A549 (cell line): Measurements from ENCODE around the gene KIF21B. TPM values are rescaled to one million over a fixed set of nuclear protein-coding genes. Genes with fewer than 3 reads are reported as not detected.
A peak's percentile ranks its signal among the peaks of the same experiment; 100 is the strongest.

Experiments
- ATAC-seq, 2 experiments: fragments of 200-7000 bp in 1 of 2; fragments of >200 bp in 1 of 2; cut with Nextera tagmentation in 1 of 2; cut with Tn5 transposase in 1 of 2; 3 replicates each; pipeline versions ENCODE4 v1.8.0 to v1.9.1; 2018 to 2020; ENCODE audit warnings: mild to moderate bottlenecking in 1 of 2, moderate library complexity in 1 of 2
- CTCF ChIA-PET: fragments of 300-600 bp; sonication (Branson Sonifier 250); formaldehyde crosslinking; extraction: SDS; loops from one replicate; lab custom pipeline; 2021; ENCODE audit warnings: antibody characterized with exemption, inconsistent platforms; lab: Yijun Ruan, JAX
- POLR2A ChIA-PET: fragments of 350-600 bp; formaldehyde crosslinking; extraction: SDS; loops from one replicate; lab custom pipeline; 2021; ENCODE audit warnings: antibody characterized with exemption, inconsistent platforms; lab: Yijun Ruan, JAX
- DNase-seq, 2 experiments: peaks; one replicate each; pipeline versions ENCODE4 v3.0.0 to v3.0.0-alpha.2; 2011 to 2016; ENCODE audit warnings: low read depth in 1 of 2, low spot score in 1 of 2
- FAIRE-seq: peaks from 2 replicates; lab custom pipeline; 2011; peaks lifted over from hg19 to GRCh38; lab: Jason Lieb, UNC
- H3K27ac ChIP-seq, 2 experiments: fragments of >200 bp; sonication (Bioruptor Twin); formaldehyde crosslinking; 3 replicates each; pipeline ENCODE4 v1.5.1; 2016 to 2017
- H3K4me1 ChIP-seq: fragments of >200 bp; sonication (Bioruptor Twin); formaldehyde crosslinking; 3 replicates; pipeline ENCODE4 v1.6.1; 2016
- H3K4me2 ChIP-seq: fragments of >200 bp; sonication (Bioruptor Twin); formaldehyde crosslinking; 3 replicates; pipeline ENCODE4 v1.6.1; 2016
- H3K4me3 ChIP-seq: fragments of >200 bp; sonication (Bioruptor Twin); formaldehyde crosslinking; 3 replicates; pipeline ENCODE4 v1.5.1; 2016
- H3K9me3 ChIP-seq: fragments of >200 bp; sonication (Bioruptor Twin); formaldehyde crosslinking; 3 replicates; pipeline ENCODE4 v1.6.1; 2016
- CBX2 ChIP-seq: fragments of 200-600 bp; sonication (generic); IDR thresholded peaks from 2 replicates; pipeline ENCODE4 v1.6.1; 2016; ENCODE audit warnings: low read depth, mild to moderate bottlenecking, borderline replicate concordance
- CBX8 ChIP-seq: fragments of 200-600 bp; sonication (generic); IDR thresholded peaks from 2 replicates; pipeline ENCODE4 v1.6.1; 2016
- CHD2 ChIP-seq: fragments of 150-350 bp; IDR thresholded peaks from 2 replicates; pipeline ENCODE4 v1.6.1; 2014; ENCODE audit warnings: low read length; ENCODE audit not compliant: partially characterized antibody
- EP300 ChIP-seq, 2 experiments: fragments of >200 bp; sonication (Bioruptor Twin); formaldehyde crosslinking; IDR thresholded peaks; 2 replicates in 1 of 2; 3 replicates in 1 of 2; pipeline ENCODE4 v1.6.1; 2016 to 2017
- FOSB ChIP-seq: fragments of 250-450 bp; sonication (Bioruptor Pico); IDR thresholded peaks from 2 replicates; pipeline ENCODE4 v1.5.0; 2020; ENCODE audit warnings: mild to moderate bottlenecking, moderate library complexity
- HEYL ChIP-seq: fragments of 250-450 bp; sonication (Bioruptor Pico); IDR thresholded peaks from 2 replicates; pipeline ENCODE4 v1.8.0; 2021; ENCODE audit warnings: mild to moderate bottlenecking, moderate library complexity
- HOXB13 ChIP-seq: fragments of 250-450 bp; sonication (Bioruptor Pico); IDR thresholded peaks from 2 replicates; pipeline ENCODE4 v1.5.0; 2020; ENCODE audit warnings: low read depth, mild to moderate bottlenecking, moderate library complexity
- JUNB ChIP-seq: fragments of >200 bp; sonication (Bioruptor Twin); formaldehyde crosslinking; IDR thresholded peaks from 2 replicates; pipeline ENCODE4 v1.6.1; 2016
- KDM1A ChIP-seq: fragments of 200-600 bp; sonication (generic); IDR thresholded peaks from 2 replicates; pipeline ENCODE4 v1.6.1; 2016; ENCODE audit warnings: low read depth, mild to moderate bottlenecking
- KDM5A ChIP-seq: fragments of 200-600 bp; sonication (generic); IDR thresholded peaks from 2 replicates; pipeline ENCODE4 v1.6.1; 2016; ENCODE audit warnings: antibody characterized with exemption, mild to moderate bottlenecking
- MAZ ChIP-seq: fragments of 150-350 bp; IDR thresholded peaks from 2 replicates; pipeline ENCODE4 v1.6.1; 2014; ENCODE audit warnings: antibody characterized with exemption, low read depth, low read length, borderline replicate concordance
- POLR2A ChIP-seq: IDR thresholded peaks from 2 replicates; pipeline ENCODE4 v1.6.1; 2012; ENCODE audit warnings: mild to moderate bottlenecking, low read length
- RFX5 ChIP-seq: fragments of 450-650 bp; IDR thresholded peaks from 2 replicates; pipeline ENCODE4 v1.7.1; 2014; ENCODE audit warnings: antibody characterized with exemption, mild to moderate bottlenecking, moderate library complexity
- TFCP2L1 ChIP-seq: fragments of 250-450 bp; sonication (Bioruptor Pico); IDR thresholded peaks from 2 replicates; pipeline ENCODE4 v1.5.0; 2021; ENCODE audit warnings: mild to moderate bottlenecking
- ZC3H11A ChIP-seq: fragments of 450-650 bp; IDR thresholded peaks from 2 replicates; pipeline ENCODE4 v1.6.1; 2014; ENCODE audit warnings: antibody characterized with exemption, mild to moderate bottlenecking
- ZSCAN20 ChIP-seq: fragments of 250-450 bp; sonication (Bioruptor Pico); IDR thresholded peaks from 2 replicates; pipeline ENCODE4 v1.8.0; 2022; ENCODE audit warnings: mild to moderate bottlenecking, moderate library complexity
- WGBS: methylation state at CpG from one replicate; pipeline ENCODE4 v1.1.6; 2017; ENCODE audit errors: missing lambda C conversion rate; 5-methylcytosine and 5-hydroxymethylcytosine counted together
- polyA plus RNA-seq, 4 experiments: library from polyadenylated mRNA; depleted of rRNA in 3 of 4; stranded (reverse); fragments of >200 nt; fragmentation: RNase III in 1 of 4; extraction: RNeasy Plus Mini Kit Qiagen cat#74134 plus additional on column Dnase treatment in 1 of 4; gene quantifications; 2 replicates in 3 of 4; 3 replicates in 1 of 4; pipeline ENCODE4 v1.2.3, GENCODE V29; 2011 to 2017
- TF ChIP-seq, protein P1 (sequence below): fragments of 250-450 bp; sonication (Bioruptor Pico); IDR thresholded peaks from 2 replicates; pipeline ENCODE4 v1.5.0; 2020; ENCODE audit warnings: low read depth, mild to moderate bottlenecking, moderate library complexity
- TF ChIP-seq, protein P2 (sequence below): fragments of 150-350 bp; IDR thresholded peaks from 2 replicates; pipeline ENCODE4 v1.6.1; 2014; ENCODE audit warnings: low read depth, mild to moderate bottlenecking, low read length
- TF ChIP-seq, protein P3 (sequence below): fragments of >200 bp; sonication (Bioruptor Twin); formaldehyde crosslinking; IDR thresholded peaks from 2 replicates; pipeline ENCODE4 v1.6.1; 2016
- TF ChIP-seq, protein P4 (sequence below): fragments of 200-600 bp; sonication (generic); IDR thresholded peaks from 2 replicates; pipeline ENCODE4 v1.6.1; 2016; ENCODE audit warnings: antibody characterized with exemption, mild to moderate bottlenecking, moderate library complexity
- TF ChIP-seq, protein P5 (sequence below): fragments of 450-650 bp; IDR thresholded peaks from 2 replicates; pipeline ENCODE4 v1.6.1; 2014; ENCODE audit warnings: antibody characterized with exemption

KIF21B gene
- polyA plus RNA-seq, 2 of the 4 experiments (the other 2 are of a cell fraction) = 1.4 to 3.8 TPM

DNA sequence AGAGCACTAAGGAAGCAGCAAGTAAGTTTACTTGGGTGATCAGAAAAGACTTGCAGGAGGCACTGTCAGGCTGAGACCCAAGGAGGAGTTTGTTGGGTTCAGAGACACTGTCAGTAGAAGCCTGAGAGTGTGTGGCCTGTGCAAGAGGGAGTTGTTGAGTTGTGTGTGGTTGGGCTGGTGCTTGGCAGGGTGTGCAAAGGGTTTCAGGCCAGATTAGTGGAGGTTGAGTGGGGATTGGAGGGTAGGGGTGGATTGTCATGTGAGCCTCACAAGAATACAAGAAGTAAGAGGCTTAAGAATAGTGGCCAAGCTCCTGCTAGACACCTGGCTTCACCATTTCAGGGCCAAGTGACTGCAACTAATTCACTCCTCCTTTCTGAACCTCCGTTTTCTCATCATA, 8.9 kb upstream of the KIF21B start:
- WGBS = 77% methylated on average over 1 of the region's 1 CpG
- Histone ChIP-seq H3K9me3 (no peaks in the 10 kb centered on the region), H3K4me1 (no peaks in the 10 kb centered on the region; the same call in 2 of the 3 replicates), H3K4me3 (no peak overlapping the region), H3K27ac (no peak overlapping the region), H3K4me2 (no peak overlapping the region)
- ATAC-seq = no peak
- TF ChIP-seq ZC3H11A (no peak), CBX2 (no peak), KDM1A (no peak), TFCP2L1 (no peak), MAZ (no peak), KDM5A (no peak), HEYL (CRISPR knock-in tag) (no peak), HOXB13 (CRISPR knock-in tag) (no peak), JUNB (no peak), CHD2 (no peak)
- TF ChIP-seq, protein P1, sequence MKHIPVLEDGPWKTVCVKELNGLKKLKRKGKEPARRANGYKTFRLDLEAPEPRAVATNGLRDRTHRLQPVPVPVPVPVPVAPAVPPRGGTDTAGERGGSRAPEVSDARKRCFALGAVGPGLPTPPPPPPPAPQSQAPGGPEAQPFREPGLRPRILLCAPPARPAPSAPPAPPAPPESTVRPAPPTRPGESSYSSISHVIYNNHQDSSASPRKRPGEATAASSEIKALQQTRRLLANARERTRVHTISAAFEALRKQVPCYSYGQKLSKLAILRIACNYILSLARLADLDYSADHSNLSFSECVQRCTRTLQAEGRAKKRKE (CRISPR knock-in tag) = no peak
- TF ChIP-seq, protein P2, sequence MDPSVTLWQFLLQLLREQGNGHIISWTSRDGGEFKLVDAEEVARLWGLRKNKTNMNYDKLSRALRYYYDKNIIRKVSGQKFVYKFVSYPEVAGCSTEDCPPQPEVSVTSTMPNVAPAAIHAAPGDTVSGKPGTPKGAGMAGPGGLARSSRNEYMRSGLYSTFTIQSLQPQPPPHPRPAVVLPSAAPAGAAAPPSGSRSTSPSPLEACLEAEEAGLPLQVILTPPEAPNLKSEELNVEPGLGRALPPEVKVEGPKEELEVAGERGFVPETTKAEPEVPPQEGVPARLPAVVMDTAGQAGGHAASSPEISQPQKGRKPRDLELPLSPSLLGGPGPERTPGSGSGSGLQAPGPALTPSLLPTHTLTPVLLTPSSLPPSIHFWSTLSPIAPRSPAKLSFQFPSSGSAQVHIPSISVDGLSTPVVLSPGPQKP = no peak
- TF ChIP-seq, protein P3, sequence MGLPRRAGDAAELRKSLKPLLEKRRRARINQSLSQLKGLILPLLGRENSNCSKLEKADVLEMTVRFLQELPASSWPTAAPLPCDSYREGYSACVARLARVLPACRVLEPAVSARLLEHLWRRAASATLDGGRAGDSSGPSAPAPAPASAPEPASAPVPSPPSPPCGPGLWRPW = no peak
- TF ChIP-seq, protein P4, sequence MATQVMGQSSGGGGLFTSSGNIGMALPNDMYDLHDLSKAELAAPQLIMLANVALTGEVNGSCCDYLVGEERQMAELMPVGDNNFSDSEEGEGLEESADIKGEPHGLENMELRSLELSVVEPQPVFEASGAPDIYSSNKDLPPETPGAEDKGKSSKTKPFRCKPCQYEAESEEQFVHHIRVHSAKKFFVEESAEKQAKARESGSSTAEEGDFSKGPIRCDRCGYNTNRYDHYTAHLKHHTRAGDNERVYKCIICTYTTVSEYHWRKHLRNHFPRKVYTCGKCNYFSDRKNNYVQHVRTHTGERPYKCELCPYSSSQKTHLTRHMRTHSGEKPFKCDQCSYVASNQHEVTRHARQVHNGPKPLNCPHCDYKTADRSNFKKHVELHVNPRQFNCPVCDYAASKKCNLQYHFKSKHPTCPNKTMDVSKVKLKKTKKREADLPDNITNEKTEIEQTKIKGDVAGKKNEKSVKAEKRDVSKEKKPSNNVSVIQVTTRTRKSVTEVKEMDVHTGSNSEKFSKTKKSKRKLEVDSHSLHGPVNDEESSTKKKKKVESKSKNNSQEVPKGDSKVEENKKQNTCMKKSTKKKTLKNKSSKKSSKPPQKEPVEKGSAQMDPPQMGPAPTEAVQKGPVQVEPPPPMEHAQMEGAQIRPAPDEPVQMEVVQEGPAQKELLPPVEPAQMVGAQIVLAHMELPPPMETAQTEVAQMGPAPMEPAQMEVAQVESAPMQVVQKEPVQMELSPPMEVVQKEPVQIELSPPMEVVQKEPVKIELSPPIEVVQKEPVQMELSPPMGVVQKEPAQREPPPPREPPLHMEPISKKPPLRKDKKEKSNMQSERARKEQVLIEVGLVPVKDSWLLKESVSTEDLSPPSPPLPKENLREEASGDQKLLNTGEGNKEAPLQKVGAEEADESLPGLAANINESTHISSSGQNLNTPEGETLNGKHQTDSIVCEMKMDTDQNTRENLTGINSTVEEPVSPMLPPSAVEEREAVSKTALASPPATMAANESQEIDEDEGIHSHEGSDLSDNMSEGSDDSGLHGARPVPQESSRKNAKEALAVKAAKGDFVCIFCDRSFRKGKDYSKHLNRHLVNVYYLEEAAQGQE = no peak
- ChIA-PET POLR2A (no interaction called here), CTCF (interaction anchor here (1.2 kb wide), 1 partner anchor 61 kb away, joined by 3 read pairs; no protein-coding TSS in a partner anchor)
- no peak for DNase-seq
- no peak for FAIRE-seq

DNA sequence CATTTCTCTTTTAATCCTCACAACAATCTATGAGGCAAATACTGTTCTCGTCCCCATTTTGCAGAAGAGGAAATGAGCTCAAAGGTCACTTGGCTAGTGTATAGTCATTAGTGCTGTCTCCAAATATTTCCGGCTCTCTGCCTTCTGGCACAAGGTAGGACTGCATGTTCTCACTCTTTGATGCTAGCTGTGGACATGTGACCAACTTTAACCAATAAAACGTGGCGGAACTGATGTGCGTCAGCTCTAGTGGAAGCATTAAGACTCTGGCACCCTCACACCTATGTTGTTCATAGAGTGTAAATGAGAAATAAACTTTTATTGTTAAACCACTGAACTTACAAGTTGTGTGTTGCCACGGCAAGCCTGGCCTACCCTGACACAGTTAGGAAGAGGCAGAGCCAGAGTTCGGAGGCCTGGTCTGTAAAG, 5.0 kb upstream of the KIF21B start:
- no peak overlapping the region for H3K27ac ChIP-seq
- 77% methylated on average over 7 of the region's 7 CpGs for WGBS
- no peak for FAIRE-seq
- DNase-seq = no peak
- ChIA-PET POLR2A (no interaction called here), CTCF (interaction anchor here (0.6 to 1.6 kb wide), 5 partner anchors 15 to 1210 kb away, joined by 3 to 6 read pairs (median 4); no protein-coding TSS in a partner anchor)
- no peak overlapping the region for H3K4me2 ChIP-seq
- TF ChIP-seq, protein P5, sequence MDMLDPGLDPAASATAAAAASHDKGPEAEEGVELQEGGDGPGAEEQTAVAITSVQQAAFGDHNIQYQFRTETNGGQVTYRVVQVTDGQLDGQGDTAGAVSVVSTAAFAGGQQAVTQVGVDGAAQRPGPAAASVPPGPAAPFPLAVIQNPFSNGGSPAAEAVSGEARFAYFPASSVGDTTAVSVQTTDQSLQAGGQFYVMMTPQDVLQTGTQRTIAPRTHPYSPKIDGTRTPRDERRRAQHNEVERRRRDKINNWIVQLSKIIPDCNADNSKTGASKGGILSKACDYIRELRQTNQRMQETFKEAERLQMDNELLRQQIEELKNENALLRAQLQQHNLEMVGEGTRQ = peak; percentile 48
- no peak for TF ChIP-seq CBX8
- no peak for ATAC-seq
- H3K4me1 ChIP-seq = peaks cover 21% of the 10 kb centered on the region
- H3K4me3 ChIP-seq = no peak overlapping the region
- H3K9me3 ChIP-seq = no peaks in the 10 kb centered on the region

DNA sequence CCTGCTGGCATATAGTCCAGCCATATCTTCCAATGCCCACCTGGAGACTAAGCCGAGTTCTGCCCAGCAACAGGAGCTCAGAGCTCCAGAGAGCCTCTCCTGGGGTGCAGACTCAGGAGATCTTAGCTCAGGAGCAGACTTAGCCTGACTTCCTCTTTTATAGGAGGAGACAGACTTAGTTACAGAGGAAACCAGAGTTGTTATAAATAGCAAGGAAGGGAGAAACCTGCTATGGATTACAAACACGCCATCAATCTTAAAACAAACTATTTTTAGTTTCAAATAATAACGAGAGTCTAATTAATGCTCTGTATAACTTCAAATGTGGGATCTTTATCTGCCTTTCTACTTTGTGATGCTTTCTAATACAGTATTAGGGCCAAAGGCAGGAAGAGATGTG, 3.3 kb upstream of the KIF21B start:
- no peak for DNase-seq
- H3K4me3 ChIP-seq = no peak overlapping the region
- H3K4me1 ChIP-seq = peaks cover 31% of the 10 kb centered on the region
- POLR2A ChIA-PET = interaction anchor here (0.9 kb wide), 1 partner anchor 12 kb away, joined by 3 read pairs; no protein-coding TSS in a partner anchor
- 83% methylated on average over 3 of the region's 3 CpGs for WGBS
- no peak for FAIRE-seq
- CTCF ChIA-PET = interaction anchor here (0.7 to 8.0 kb wide), 7 partner anchors 16 to 93 kb away, joined by 4 to 94 read pairs (median 11); no protein-coding TSS in a partner anchor
- no peak for ATAC-seq
- no peak overlapping the region for H3K4me2 ChIP-seq
- TF ChIP-seq POLR2A (no peak), KDM1A (no peak), FOSB (no peak), RFX5 (0 out of 2 replicates have a peak, but pooled peaks have one; percentile 48), EP300 (IDR thresholded peaks at IDR 0.05) (no peak), ZSCAN20 (no peak)
- TF ChIP-seq, all 56 proteins: peak for 1
- Histone ChIP-seq H3K27ac (no peak overlapping the region), H3K9me3 (no peaks in the 10 kb centered on the region)
